Hepatocyte (in vitro differentiated cells): ENCODE measurements around the gene SUN2.

Experiments
- EZH2 ChIP-seq: fragments of 200-600 bp; sonication (generic); IDR thresholded peaks from 2 replicates; pipeline ENCODE4 v1.6.1; 2016; ENCODE audit warnings: antibody characterized with exemption, mild to moderate bottlenecking, borderline replicate concordance
- EZH2phosphoT487 ChIP-seq: fragments of 200-600 bp; sonication (generic); IDR thresholded peaks from one replicate; pipeline ENCODE4 v1.6.1; 2018; ENCODE audit warnings: antibody characterized with exemption, mild to moderate bottlenecking, low read depth, moderate library complexity; ENCODE audit not compliant: unreplicated experiment, severe bottlenecking
- TF ChIP-seq, protein P1 (sequence below): fragments of 200-600 bp; sonication (generic); IDR thresholded peaks from 2 replicates; pipeline ENCODE4 v1.5.1; 2016; ENCODE audit warnings: antibody characterized with exemption, mild to moderate bottlenecking; ENCODE audit not compliant: poor library complexity

DNA sequence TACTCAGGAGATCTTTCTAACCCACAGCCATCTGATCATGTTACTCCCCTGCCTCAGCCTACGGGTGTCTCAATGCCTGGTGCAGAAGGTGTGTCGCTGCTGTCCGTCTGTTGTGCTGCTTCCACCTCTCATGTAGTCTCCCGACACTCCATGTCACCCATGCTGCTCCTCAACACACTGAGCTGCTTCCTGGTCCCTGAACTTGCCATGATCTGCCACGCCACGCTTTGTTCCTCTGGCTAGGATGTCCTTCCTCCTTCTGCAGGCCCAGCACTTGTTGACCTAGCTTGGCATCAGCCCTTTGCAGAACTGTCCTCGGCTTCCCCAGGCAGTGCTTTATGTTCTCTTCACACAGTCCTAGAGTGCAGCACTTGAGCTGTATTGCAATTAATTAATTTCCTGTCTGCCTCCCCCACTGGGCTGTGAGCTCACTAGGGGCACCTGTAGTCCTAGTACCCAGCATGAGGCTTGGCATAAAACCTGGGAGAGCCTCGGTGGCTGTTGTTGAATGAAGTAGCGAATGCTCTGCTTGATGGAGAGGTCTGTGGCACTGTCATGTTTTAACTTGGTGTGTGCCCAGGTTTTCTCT is 40.5 kb downstream of the SUN2 start:
- TF ChIP-seq, protein P1, sequence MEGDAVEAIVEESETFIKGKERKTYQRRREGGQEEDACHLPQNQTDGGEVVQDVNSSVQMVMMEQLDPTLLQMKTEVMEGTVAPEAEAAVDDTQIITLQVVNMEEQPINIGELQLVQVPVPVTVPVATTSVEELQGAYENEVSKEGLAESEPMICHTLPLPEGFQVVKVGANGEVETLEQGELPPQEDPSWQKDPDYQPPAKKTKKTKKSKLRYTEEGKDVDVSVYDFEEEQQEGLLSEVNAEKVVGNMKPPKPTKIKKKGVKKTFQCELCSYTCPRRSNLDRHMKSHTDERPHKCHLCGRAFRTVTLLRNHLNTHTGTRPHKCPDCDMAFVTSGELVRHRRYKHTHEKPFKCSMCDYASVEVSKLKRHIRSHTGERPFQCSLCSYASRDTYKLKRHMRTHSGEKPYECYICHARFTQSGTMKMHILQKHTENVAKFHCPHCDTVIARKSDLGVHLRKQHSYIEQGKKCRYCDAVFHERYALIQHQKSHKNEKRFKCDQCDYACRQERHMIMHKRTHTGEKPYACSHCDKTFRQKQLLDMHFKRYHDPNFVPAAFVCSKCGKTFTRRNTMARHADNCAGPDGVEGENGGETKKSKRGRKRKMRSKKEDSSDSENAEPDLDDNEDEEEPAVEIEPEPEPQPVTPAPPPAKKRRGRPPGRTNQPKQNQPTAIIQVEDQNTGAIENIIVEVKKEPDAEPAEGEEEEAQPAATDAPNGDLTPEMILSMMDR: no peak
- TF ChIP-seq EZH2: no peak
- no peak for TF ChIP-seq EZH2phosphoT487
